CD1c-positive myeloid dendritic cell (primary cell): ENCODE results near the gene ACSF3.

Experiments
- DNase-seq: peaks from one replicate; pipeline ENCODE4 v3.0.0-alpha.2; 2016; ENCODE audit errors: extremely low spot score

Gene ACSF3

GRCh38 chr16:89201439-89202377 lies 108.1 kb downstream of the ACSF3 start:
- peak; percentile 69 for DNase-seq

GRCh38 chr16:89202422-89203215 lies 109.0 kb downstream of the ACSF3 start:
- no peak for DNase-seq
